Type B pancreatic cell (in vitro differentiated cells): ENCODE results near the gene WNK2. TPM values are rescaled to one million over a fixed set of nuclear protein-coding genes. Genes with fewer than 3 reads are reported as not detected.

Experiments used
- DNase-seq: peaks from one replicate; pipeline ENCODE4 v3.0.0; 2021; ENCODE audit warnings: mixed read lengths; ENCODE audit not compliant: unreplicated experiment; ENCODE audit errors: extremely low spot score
- H3K27ac Mint-ChIP-seq: 2 replicates; pipeline ENCODE4 v1.8.0; 2021; ENCODE audit warnings: mild to moderate bottlenecking, mixed read lengths
- H3K27me3 Mint-ChIP-seq: 2 replicates; pipeline ENCODE4 v1.8.0; 2021; ENCODE audit warnings: mixed read lengths
- H3K36me3 Mint-ChIP-seq: 2 replicates; pipeline ENCODE4 v1.8.0; 2021; ENCODE audit warnings: mixed read lengths
- H3K4me1 Mint-ChIP-seq: one replicate; pipeline ENCODE4 v1.8.0; 2021; ENCODE audit warnings: mixed read lengths; ENCODE audit not compliant: unreplicated experiment
- H3K4me3 Mint-ChIP-seq: 2 replicates; pipeline ENCODE4 v1.8.0; 2021; ENCODE audit warnings: mild to moderate bottlenecking, mixed read lengths
- H3K9me3 Mint-ChIP-seq: 2 replicates; pipeline ENCODE4 v1.8.0; 2021; ENCODE audit warnings: mixed read lengths
- total RNA-seq: library from RNA; stranded (reverse); gene quantifications from 2 replicates; pipeline ENCODE4 v1.2.1, GENCODE V29; 2021; ENCODE audit warnings: low replicate concordance
- TF ChIP-seq, protein P1 (sequence below): fragments of 200-600 bp; sonication (generic); conservative IDR thresholded peaks from 2 replicates; pipeline ENCODE4 v1.5.0; 2021; ENCODE audit warnings: antibody characterized with exemption, mild to moderate bottlenecking

The WNK2 gene
- total RNA-seq, 1 donor from 2014 or later, result 75.5 TPM

DNA sequence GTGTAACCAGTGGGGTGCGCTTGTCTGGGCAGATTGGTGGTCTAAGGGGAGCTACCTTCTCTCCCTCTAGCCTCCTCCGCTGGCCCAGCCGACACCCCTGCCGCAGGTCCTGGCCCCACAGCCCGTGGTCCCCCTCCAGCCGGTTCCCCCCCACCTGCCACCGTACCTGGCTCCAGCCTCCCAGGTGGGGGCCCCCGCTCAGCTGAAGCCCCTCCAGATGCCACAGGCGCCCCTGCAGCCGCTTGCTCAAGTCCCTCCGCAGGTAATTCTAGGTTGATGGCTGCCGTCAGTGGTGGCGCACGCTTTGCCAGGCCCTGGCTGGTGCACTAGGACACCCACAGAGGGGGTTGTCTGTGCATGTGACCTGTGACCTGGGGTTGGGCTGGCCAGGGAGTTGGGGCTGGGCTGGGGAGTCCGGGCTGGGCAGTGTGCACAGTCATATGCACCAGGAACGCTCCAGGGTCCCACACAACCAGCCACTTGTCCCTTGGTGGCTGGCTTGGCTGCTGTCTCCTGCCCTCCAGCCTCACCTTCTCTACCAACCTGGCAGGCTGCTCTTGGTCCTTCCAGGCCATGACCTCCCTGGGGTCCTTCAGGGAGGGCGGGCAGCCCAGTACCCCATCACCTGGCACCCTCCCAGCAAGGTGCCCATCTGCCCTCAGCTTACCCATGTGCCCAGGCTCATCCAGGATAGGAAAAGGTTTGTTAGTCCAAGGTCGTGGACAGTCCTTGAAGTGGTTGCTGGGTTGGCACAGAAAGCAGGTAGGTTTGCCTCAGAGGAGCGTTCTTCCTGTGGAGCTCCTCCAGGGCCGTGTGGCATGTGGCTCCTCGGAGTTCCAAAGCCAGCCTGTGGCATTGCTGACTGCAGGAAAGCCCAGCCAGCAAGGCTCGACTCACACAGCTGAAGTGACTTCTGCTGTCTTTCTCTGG lies 73.2 kb downstream of the WNK2 start:
- H3K27ac Mint-ChIP-seq, result no peak overlapping the region
- no peaks in the 10 kb centered on the region for H3K4me1 Mint-ChIP-seq
- no peaks in the 10 kb centered on the region for H3K27me3 Mint-ChIP-seq

DNA sequence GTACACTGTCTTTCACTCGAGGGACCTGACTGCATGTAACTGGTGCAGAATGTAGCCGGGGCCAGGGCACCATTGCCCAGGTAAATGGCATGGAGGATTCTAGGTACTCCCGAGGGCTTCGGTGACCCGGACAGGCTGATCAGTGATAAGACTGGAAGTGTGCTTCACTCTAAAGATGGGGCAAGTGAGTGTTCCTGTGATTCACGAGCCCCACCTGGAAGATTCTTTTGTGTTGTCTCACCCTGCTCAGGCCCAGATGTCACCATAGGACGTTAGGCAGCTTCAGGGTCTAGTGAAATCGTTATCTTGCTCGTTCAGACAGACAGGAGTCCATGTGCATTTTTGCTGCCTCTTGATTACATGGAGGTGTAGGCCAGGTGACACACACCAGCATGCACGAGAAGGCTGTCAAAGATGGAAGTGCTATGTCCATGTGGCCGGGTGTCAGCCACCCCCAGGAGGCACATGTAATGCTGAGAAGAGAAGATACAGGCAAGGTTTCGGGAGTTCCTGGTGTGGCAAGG lies 73.9 kb downstream of the WNK2 start:
- H3K9me3 Mint-ChIP-seq, result no peaks in the 10 kb centered on the region
- H3K27ac Mint-ChIP-seq, result no peak overlapping the region
- no peaks in the 10 kb centered on the region for H3K4me1 Mint-ChIP-seq
- H3K27me3 Mint-ChIP-seq, result no peaks in the 10 kb centered on the region
- H3K4me3 Mint-ChIP-seq, result no peak overlapping the region
- TF ChIP-seq, protein P1, sequence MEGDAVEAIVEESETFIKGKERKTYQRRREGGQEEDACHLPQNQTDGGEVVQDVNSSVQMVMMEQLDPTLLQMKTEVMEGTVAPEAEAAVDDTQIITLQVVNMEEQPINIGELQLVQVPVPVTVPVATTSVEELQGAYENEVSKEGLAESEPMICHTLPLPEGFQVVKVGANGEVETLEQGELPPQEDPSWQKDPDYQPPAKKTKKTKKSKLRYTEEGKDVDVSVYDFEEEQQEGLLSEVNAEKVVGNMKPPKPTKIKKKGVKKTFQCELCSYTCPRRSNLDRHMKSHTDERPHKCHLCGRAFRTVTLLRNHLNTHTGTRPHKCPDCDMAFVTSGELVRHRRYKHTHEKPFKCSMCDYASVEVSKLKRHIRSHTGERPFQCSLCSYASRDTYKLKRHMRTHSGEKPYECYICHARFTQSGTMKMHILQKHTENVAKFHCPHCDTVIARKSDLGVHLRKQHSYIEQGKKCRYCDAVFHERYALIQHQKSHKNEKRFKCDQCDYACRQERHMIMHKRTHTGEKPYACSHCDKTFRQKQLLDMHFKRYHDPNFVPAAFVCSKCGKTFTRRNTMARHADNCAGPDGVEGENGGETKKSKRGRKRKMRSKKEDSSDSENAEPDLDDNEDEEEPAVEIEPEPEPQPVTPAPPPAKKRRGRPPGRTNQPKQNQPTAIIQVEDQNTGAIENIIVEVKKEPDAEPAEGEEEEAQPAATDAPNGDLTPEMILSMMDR, result no peak
- H3K36me3 Mint-ChIP-seq, result peaks cover 3% of the 10 kb centered on the region
- no peak for DNase-seq

More for the DNA sequence above, 73.2 kb downstream of the WNK2 start:
- H3K4me3 Mint-ChIP-seq, result no peak overlapping the region
- peak; percentile 53 for DNase-seq
- H3K9me3 Mint-ChIP-seq, result no peaks in the 10 kb centered on the region
- peaks cover 3% of the 10 kb centered on the region for H3K36me3 Mint-ChIP-seq
- TF ChIP-seq, protein P1, result no peak

DNA sequence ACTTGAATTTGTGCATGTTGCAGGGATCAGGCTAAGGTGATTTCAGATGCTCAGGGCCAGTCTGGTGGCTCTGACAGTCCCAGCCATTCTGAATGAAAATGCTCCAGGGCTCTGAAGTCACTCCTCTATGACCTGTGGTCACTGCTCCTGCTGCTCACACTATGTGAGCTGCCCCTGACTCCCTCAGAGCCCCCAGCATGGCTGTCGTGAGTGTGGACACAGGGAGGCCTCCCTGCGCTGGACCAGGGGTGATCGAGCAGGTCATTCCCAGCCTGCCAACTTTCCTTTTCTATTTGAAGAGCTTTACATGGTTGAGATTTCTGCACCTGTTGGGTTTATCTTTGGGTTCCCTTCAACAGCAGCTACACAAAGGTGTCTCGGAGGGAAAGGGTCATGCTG lies 74.5 kb downstream of the WNK2 start:
- Mint-ChIP-seq H3K27me3 (no peaks in the 10 kb centered on the region), H3K27ac (no peak overlapping the region), H3K4me1 (no peaks in the 10 kb centered on the region), H3K36me3 (peaks cover 3% of the 10 kb centered on the region), H3K9me3 (no peaks in the 10 kb centered on the region), H3K4me3 (no peak overlapping the region)
- DNase-seq, result no peak
- TF ChIP-seq, protein P1, result no peak

DNA sequence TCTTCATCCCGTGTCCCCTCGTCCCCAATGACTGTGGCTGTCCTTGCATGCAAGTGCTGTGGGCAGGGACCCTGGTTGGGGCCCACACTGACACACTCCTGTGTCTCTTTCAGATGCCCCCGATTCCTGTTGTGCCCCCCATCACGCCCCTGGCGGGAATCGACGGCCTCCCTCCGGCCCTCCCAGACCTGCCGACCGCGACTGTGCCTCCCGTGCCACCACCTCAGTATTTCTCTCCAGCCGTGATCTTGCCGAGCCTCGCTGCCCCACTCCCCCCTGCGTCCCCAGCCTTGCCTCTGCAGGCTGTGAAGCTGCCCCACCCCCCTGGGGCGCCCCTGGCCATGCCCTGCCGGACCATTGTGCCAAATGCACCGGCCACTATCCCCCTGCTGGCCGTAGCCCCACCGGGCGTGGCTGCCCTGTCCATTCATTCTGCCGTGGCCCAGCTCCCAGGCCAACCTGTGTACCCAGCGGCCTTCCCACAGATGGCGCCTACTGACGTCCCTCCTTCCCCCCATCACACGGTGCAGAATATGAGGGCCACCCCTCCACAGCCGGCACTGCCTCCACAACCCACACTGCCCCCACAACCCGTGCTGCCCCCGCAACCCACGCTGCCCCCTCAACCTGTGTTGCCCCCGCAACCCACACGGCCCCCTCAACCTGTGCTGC lies 75.0 kb downstream of the WNK2 start:
- Mint-ChIP-seq H3K27ac (no peak overlapping the region), H3K4me3 (no peak overlapping the region), H3K36me3 (peaks cover 3% of the 10 kb centered on the region), H3K27me3 (no peaks in the 10 kb centered on the region), H3K9me3 (no peaks in the 10 kb centered on the region), H3K4me1 (no peaks in the 10 kb centered on the region)
- TF ChIP-seq, protein P1, result no peak
- DNase-seq, result peak; percentile 67

DNA sequence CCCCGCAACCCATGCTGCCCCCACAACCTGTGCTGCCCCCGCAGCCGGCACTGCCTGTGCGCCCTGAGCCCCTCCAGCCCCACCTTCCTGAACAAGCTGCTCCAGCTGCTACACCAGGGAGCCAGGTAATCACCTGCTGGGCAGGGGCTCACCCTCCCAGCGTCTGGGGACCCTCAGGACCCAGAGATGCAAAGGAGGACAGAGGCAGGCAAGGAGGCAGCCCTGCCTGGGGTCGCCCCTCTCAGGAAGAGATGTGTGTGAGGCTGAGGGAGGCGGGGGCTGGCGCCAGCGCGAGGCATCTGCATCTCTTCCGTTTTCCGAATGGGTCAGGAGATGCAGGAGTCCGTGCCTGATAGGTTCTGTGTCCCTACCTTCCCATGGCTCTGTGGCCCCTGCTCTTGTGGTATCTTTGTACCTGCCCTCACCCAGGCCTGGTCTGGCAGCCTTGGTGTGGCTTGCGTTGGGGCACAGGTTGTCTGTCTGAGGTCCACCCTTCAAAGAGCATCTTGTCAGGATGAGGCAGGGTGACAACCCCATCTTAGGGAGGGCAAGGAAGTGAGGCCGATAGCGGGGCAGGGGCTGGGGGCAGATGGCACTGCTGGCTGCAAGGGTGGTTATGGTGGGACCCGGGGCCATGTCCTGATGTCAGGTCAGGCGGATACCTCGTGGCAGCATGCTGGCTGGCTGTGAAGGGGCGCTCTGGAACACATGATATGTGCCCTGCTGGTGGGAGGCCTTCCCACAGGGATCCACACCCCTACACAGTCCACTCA lies 75.7 kb downstream of the WNK2 start:
- H3K4me3 Mint-ChIP-seq, result no peak overlapping the region
- TF ChIP-seq, protein P1, result no peak
- no peaks in the 10 kb centered on the region for H3K27me3 Mint-ChIP-seq
- DNase-seq, result peak; percentile 66
- no peak overlapping the region for H3K27ac Mint-ChIP-seq
- no peaks in the 10 kb centered on the region for H3K4me1 Mint-ChIP-seq
- peaks cover 3% of the 10 kb centered on the region for H3K36me3 Mint-ChIP-seq
- H3K9me3 Mint-ChIP-seq, result no peaks in the 10 kb centered on the region
